IMR-90 (cell line): Measurements from ENCODE around the gene CSNK1G2. TPM values are rescaled to one million over a fixed set of nuclear protein-coding genes. Genes with fewer than 3 reads are reported as not detected.

ENCODE experiments used
- ATAC-seq: fragments of 200-7000 bp; cut with Tn5 transposase; 2 replicates; pipeline ENCODE4 v1.9.1; 2020; ENCODE audit warnings: low read depth, mild to moderate bottlenecking, moderate library complexity
- BruUV-seq: library from RNA; stranded (reverse); fragments of 400-500 nt; replicated peaks from 2 replicates; lab custom pipeline; 2021; lab: Mats Ljungman, UMichigan
- CTCF ChIA-PET: fragments of 300-600 bp; formaldehyde crosslinking; extraction: SDS; loops from one replicate; lab custom pipeline; 2021; ENCODE audit warnings: antibody characterized with exemption; lab: Yijun Ruan, JAX
- POLR2A ChIA-PET: fragments of 300-600 bp; sonication (Branson Sonifier 250); formaldehyde crosslinking; loops from one replicate; lab custom pipeline; 2022; ENCODE audit warnings: antibody characterized with exemption; ENCODE audit not compliant: unreplicated experiment; lab: Charles Lee
- DNase-seq: peaks from one replicate; pipeline ENCODE4 v3.0.0; 2013
- H2AFZ ChIP-seq: replicated peaks from 2 replicates; pipeline ENCODE3; 2013; ENCODE audit warnings: low read length, mild to moderate bottlenecking; ENCODE audit not compliant: poor library complexity
- H2AK5ac ChIP-seq: 2 replicates; pipeline ENCODE4 v1.6.1; 2013; ENCODE audit warnings: low read depth, low read length, inconsistent platforms
- H2AK9ac ChIP-seq: replicated peaks from 2 replicates; pipeline ENCODE3; 2013; ENCODE audit warnings: mild to moderate bottlenecking, low read depth, low read length, moderate library complexity; ENCODE audit not compliant: poor library complexity
- H2BK120ac ChIP-seq: 2 replicates; pipeline ENCODE4 v1.6.1; 2013; ENCODE audit warnings: low read depth, low read length, inconsistent platforms
- H2BK15ac ChIP-seq: 3 replicates; pipeline ENCODE4 v1.6.1; 2013; ENCODE audit warnings: low read depth, low read length, inconsistent platforms
- H2BK20ac ChIP-seq: 2 replicates; pipeline ENCODE4 v1.6.1; 2013; ENCODE audit warnings: low read depth, mild to moderate bottlenecking, inconsistent platforms, low read length, moderate library complexity
- H2BK5ac ChIP-seq: 2 replicates; pipeline ENCODE4 v1.6.1; 2013; ENCODE audit warnings: mild to moderate bottlenecking, low read depth, low read length, inconsistent platforms; ENCODE audit not compliant: poor library complexity, severe bottlenecking
- H3K14ac ChIP-seq: replicated peaks from 2 replicates; pipeline ENCODE4 v1.6.1; 2013; ENCODE audit warnings: low read depth, low read length, inconsistent platforms
- H3K18ac ChIP-seq: 2 replicates; pipeline ENCODE4 v1.6.1; 2013; ENCODE audit warnings: low read depth, low read length, control low read depth
- H3K23ac ChIP-seq: 2 replicates; pipeline ENCODE4 v1.6.1; 2013; ENCODE audit warnings: low read depth, low read length, inconsistent platforms
- H3K27ac ChIP-seq: 2 replicates; pipeline ENCODE4 v1.5.1; 2013; ENCODE audit warnings: mild to moderate bottlenecking, control low read depth, low read length; ENCODE audit not compliant: insufficient read depth
- H3K27me3 ChIP-seq: 2 replicates; pipeline ENCODE4 v1.6.1; 2013; ENCODE audit warnings: low read length; ENCODE audit not compliant: control insufficient read depth, insufficient read depth
- H3K36me3 ChIP-seq: 2 replicates; pipeline ENCODE4 v1.6.1; 2013; ENCODE audit warnings: low read length, mixed read lengths; ENCODE audit not compliant: control insufficient read depth, insufficient read depth
- H3K4ac ChIP-seq: 2 replicates; pipeline ENCODE4 v1.6.1; 2013; ENCODE audit warnings: low read depth, low read length, inconsistent platforms
- H3K4me1 ChIP-seq: 2 replicates; pipeline ENCODE4 v1.6.1; 2013; ENCODE audit warnings: low read length, mixed read lengths; ENCODE audit not compliant: control insufficient read depth, insufficient read depth
- H3K4me2 ChIP-seq: 2 replicates; pipeline ENCODE4 v1.6.1; 2013; ENCODE audit warnings: low read depth, mild to moderate bottlenecking, control low read depth, low read length, moderate library complexity
- H3K4me3 ChIP-seq: 2 replicates; pipeline ENCODE4 v1.5.1; 2013; ENCODE audit warnings: low read depth, mild to moderate bottlenecking, control low read depth, low read length, moderate library complexity; ENCODE audit not compliant: insufficient read depth
- H3K56ac ChIP-seq: 2 replicates; pipeline ENCODE4 v1.6.1; 2013; ENCODE audit warnings: low read length, inconsistent platforms; ENCODE audit not compliant: insufficient read depth; ENCODE audit errors: extremely low read depth
- H3K79me1 ChIP-seq, 2 experiments: 2 replicates each; pipeline ENCODE4 v1.6.1; 2013; ENCODE audit warnings: low read length in 2 of 2, inconsistent platforms in 1 of 2, low read depth in 1 of 2
- H3K9ac ChIP-seq: 2 replicates; pipeline ENCODE4 v1.6.1; 2013; ENCODE audit warnings: low read depth, low read length, control low read depth
- H3K9me1 ChIP-seq: 2 replicates; pipeline ENCODE4 v1.6.1; 2013; ENCODE audit warnings: low read length, inconsistent platforms; ENCODE audit not compliant: insufficient read depth
- H3K9me3 ChIP-seq: 2 replicates; pipeline ENCODE4 v1.6.1; 2013; ENCODE audit warnings: low read length; ENCODE audit not compliant: control insufficient read depth, insufficient read depth
- H4K20me1 ChIP-seq: 2 replicates; pipeline ENCODE4 v1.6.1; 2013; ENCODE audit warnings: low read length, inconsistent platforms; ENCODE audit not compliant: insufficient read depth
- H4K5ac ChIP-seq: 2 replicates; pipeline ENCODE4 v1.6.1; 2013; ENCODE audit warnings: mild to moderate bottlenecking, low read depth, low read length, control low read depth
- H4K8ac ChIP-seq, 2 experiments: 2 replicates each; pipeline ENCODE4 v1.6.1; 2013; ENCODE audit warnings: low read depth in 2 of 2, low read length in 2 of 2, control low read depth in 1 of 2, inconsistent platforms in 1 of 2
- H4K91ac ChIP-seq: 2 replicates; pipeline ENCODE4 v1.6.1; 2013; ENCODE audit warnings: low read depth, low read length, inconsistent platforms; ENCODE audit not compliant: insufficient read depth
- CHD1 ChIP-seq: IDR thresholded peaks from 2 replicates; pipeline ENCODE4 v1.6.1; 2012; ENCODE audit warnings: low read depth, low read length, improper control_type of control experiment
- MAZ ChIP-seq: IDR thresholded peaks from 2 replicates; pipeline ENCODE4 v1.6.1; 2012; ENCODE audit warnings: low read depth, mild to moderate bottlenecking, low read length, improper control_type of control experiment, moderate library complexity, borderline replicate concordance
- RAD21 ChIP-seq: IDR thresholded peaks from 2 replicates; pipeline ENCODE4 v1.6.1; 2012; ENCODE audit warnings: low read length, improper control_type of control experiment
- SMC3 ChIP-seq: fragments of 150-350 bp; IDR thresholded peaks from 2 replicates; pipeline ENCODE4 v1.6.1; 2016; ENCODE audit warnings: low read depth, mild to moderate bottlenecking, antibody characterized with exemption, low read length, moderate library complexity
- WGBS, 2 experiments: methylation state at CpG; one replicate each; pipeline versions ENCODE4 v1.1.5 to v1.1.7; 2013; ENCODE audit warnings: missing lambda C conversion rate in 2 of 2; ENCODE audit not compliant: insufficient read length in 1 of 2; ENCODE audit errors: extremely low coverage in 2 of 2; 5-methylcytosine and 5-hydroxymethylcytosine counted together
- dilution Hi-C: fragments of 300-500 bp; cut with HindIII; formaldehyde crosslinking; loops from one replicate; pipeline ENCODE4 v1.14.3; 2018; ENCODE audit warnings: low sequenced_read_pairs; ENCODE audit not compliant: unreplicated experiment
- in situ Hi-C: fragments of 300-500 bp; cut with MboI; formaldehyde crosslinking; loops from 3 replicates; pipeline ENCODE4 v1.14.3; 2019; ENCODE audit warnings: low sequenced_read_pairs, inconsistent platforms, mixed read lengths
- intact Hi-C: fragments of 100-400 bp; cut with micrococcal nuclease; formaldehyde crosslinking; loops from 2 replicates; pipeline ENCODE4 v1.10.0; 2022
- polyA plus RNA-seq, 3 experiments: library from polyadenylated mRNA; depleted of rRNA; stranded (reverse); fragments of >200 nt; gene quantifications; 2 replicates each; pipeline ENCODE4 v1.2.3, GENCODE V29; 2012; ENCODE audit warnings: low replicate concordance in 1 of 3
- total RNA-seq: library from RNA; depleted of rRNA; stranded (reverse); fragments of >200 nt; gene quantifications from 2 replicates; pipeline ENCODE4 v1.2.3, GENCODE V29; 2012
- TF ChIP-seq, protein P1 (sequence below): fragments of 150-350 bp; IDR thresholded peaks from 2 replicates; pipeline ENCODE4 v1.6.1; 2016; ENCODE audit warnings: low read depth, mild to moderate bottlenecking, low read length, moderate library complexity, borderline replicate concordance
- TF ChIP-seq, protein P2 (sequence below): fragments of 150-350 bp; IDR thresholded peaks from 2 replicates; pipeline ENCODE4 v1.6.1; 2017; ENCODE audit warnings: mild to moderate bottlenecking, antibody characterized with exemption, low read length, low read depth

The CSNK1G2 gene
- total and polyA plus RNA-seq, 2 of the 4 experiments (the other 2 are of a cell fraction): 38.0 to 96.3 TPM

DNA sequence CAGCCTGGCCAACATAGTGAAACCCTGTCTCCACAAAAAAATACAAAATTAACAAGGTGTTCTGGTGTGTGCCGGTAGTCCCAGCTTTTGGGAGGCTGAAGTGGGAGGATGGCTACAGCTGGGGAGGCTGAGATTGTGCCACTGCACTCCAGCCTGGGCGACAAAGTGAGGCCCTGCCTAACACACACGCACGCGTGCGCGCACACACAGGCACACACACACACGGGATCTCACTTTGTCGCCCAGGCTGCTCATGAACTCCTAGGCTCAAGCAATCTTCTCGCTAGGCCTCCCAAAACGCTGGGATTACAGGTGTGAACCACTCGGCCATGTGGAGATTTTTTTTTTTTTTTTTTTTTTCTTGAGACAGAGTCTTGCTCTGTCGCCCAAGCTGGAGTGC, 77.8 kb downstream of the CSNK1G2 start:
- Histone ChIP-seq H3K56ac (no peak overlapping the region), H3K23ac (no peak overlapping the region), H4K8ac (no peak overlapping the region), H3K9me1 (no peaks in the 10 kb centered on the region), H3K4ac (no peak overlapping the region), H3K36me3 (no peaks in the 10 kb centered on the region), H2BK20ac (no peak overlapping the region), H2AK9ac (no peak overlapping the region), H3K4me1 (peaks cover 10% of the 10 kb centered on the region), H2BK15ac (no peak overlapping the region), H3K9ac (no peak overlapping the region), H2BK120ac (no peak overlapping the region), H3K4me3 (no peak overlapping the region), H4K91ac (no peak overlapping the region), H3K79me1 (peaks cover 0 to 20% of the 10 kb centered on the region in 2 experiments; a peak in 2 of 4 replicates), H3K14ac (no peak overlapping the region), H2AFZ (no peak overlapping the region), H3K4me2 (no peak overlapping the region), H4K20me1 (no peaks in the 10 kb centered on the region; the same call in 1 of the 2 replicates), H4K5ac (no peak overlapping the region), H3K27ac (no peak overlapping the region), H2AK5ac (no peak overlapping the region; the same call in 1 of the 2 replicates), H3K9me3 (no peaks in the 10 kb centered on the region), H3K18ac (no peak overlapping the region), H3K27me3 (peaks cover 2% of the 10 kb centered on the region; the same call in 1 of the 2 replicates), H2BK5ac (no peak overlapping the region)
- DNase-seq: no peak
- intact Hi-C loops: loop anchor here (1.0 to 5.0 kb wide), 3 partner anchors 51 to 134 kb away; partner anchors contain the start of genes AP3D1, IZUMO4 and MOB3A
- ChIA-PET POLR2A (no interaction called here), CTCF (interaction anchor here (0.7 kb wide), 1 partner anchor 51 kb away, joined by 5 read pairs; no protein-coding TSS in a partner anchor)
- dilution Hi-C loops: no loop called here
- TF ChIP-seq CHD1 (no peak), RAD21 (no peak), MAZ (no peak), SMC3 (no peak)
- TF ChIP-seq, protein P1, sequence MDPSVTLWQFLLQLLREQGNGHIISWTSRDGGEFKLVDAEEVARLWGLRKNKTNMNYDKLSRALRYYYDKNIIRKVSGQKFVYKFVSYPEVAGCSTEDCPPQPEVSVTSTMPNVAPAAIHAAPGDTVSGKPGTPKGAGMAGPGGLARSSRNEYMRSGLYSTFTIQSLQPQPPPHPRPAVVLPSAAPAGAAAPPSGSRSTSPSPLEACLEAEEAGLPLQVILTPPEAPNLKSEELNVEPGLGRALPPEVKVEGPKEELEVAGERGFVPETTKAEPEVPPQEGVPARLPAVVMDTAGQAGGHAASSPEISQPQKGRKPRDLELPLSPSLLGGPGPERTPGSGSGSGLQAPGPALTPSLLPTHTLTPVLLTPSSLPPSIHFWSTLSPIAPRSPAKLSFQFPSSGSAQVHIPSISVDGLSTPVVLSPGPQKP: no peak
- TF ChIP-seq, protein P2, sequence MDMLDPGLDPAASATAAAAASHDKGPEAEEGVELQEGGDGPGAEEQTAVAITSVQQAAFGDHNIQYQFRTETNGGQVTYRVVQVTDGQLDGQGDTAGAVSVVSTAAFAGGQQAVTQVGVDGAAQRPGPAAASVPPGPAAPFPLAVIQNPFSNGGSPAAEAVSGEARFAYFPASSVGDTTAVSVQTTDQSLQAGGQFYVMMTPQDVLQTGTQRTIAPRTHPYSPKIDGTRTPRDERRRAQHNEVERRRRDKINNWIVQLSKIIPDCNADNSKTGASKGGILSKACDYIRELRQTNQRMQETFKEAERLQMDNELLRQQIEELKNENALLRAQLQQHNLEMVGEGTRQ: no peak
- in situ Hi-C loops: no loop called here
- ATAC-seq: no peak
- no TSS peak for BruUV-seq
- WGBS, 2 experiments: 100% methylated on average over 1 of the region's 13 CpGs; no CpG with 5 or more reads in 1 of the 2 experiments
